GM19467 (cell line): Measurements from ENCODE around the gene SYDE1.

Source experiments
- ATAC-seq: cut with Tn5 transposase; IDR thresholded peaks from one replicate; pipeline ENCODE4 v1.9.1; 2021; ENCODE audit warnings: mild to moderate bottlenecking, moderate library complexity; ENCODE audit not compliant: unreplicated experiment

The SYDE1 gene

DNA sequence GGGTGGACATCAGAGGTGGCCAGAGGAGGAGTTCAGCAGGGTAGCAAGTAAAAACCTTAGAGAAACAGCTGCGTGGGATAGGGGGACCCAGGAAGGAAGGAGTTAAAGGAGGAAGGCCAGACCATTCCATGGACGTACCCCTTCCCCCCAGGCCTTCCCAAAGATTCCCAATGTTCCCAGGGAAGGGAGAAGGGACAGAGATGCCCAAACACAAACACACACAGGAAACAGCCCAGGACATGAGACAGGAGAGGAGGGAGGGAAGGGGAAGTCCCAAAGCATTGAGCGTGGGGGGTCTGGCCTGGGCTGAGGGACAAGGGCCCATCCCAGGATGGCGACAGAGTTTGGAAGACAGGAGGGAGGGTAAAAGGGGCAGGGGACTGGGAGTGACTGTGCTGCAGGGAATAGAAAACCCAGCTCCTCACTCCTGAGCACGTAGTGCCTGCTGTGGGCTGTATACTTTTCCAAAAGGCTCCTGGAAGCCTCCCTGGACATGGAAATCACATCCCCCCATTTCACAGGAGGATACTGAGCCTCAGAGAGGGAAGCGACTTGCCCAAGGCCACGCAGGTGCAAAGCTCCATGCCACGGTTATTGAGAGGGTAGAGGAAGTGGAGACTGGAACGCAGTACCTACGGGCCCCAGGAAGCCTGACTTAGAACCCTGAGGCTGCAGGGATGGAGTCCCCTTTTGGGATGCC is 1.1 kb downstream of the SYDE1 start:
- ATAC-seq: no peak

- ATAC-seq: no peak
Observed at GRCh38 chr19:15108845-15109767, 1.9 kb downstream of the SYDE1 start.

GRCh38 chr19:15109768-15110417 is 2.7 kb downstream of the SYDE1 start:
- no peak for ATAC-seq

GRCh38 chr19:15110418-15110815 is 3.2 kb downstream of the SYDE1 start:
- ATAC-seq: no peak

GRCh38 chr19:15111758-15112157 is 4.6 kb downstream of the SYDE1 start:
- no peak for ATAC-seq

DNA sequence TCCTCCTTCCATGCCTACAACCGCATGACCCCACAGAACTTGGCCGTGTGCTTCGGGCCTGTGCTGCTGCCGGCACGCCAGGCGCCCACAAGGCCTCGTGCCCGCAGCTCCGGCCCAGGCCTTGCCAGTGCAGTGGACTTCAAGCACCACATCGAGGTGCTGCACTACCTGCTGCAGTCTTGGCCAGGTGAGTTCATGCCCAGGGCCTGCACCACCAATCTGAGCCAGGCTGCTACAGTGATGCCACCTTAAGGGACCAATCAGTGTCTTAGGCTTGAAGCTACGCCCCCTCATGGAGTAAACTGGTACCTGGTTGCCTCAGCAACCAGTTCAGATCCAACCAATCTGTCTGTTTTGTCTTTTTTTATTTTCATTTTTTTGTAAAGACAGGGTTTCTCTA is 5.2 kb downstream of the SYDE1 start:
- ATAC-seq: no peak

- no peak for ATAC-seq
Observed at GRCh38 chr19:15113245-15114152, 6.3 kb downstream of the SYDE1 start.

DNA sequence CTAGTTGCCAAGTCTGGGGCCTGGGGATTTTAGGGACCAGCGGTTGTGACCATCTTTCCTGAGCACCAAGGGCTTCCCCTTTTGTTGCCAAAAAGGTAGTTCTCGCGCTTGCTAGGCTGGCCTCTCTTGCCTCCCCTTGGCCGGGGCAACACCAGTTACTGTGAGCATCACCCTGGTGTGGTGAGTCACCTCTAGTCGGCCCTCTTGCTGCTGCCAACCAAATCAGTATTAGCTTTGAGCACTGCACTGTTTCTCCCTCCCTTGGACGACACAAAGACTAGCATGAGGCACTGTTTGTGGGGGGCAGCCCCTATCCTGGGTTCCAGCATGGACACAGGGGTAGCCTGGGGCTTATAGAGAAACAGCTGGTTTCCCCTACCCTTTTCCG is 6.9 kb downstream of the SYDE1 start:
- ATAC-seq: no peak

- no peak for ATAC-seq
Observed at GRCh38 chr19:15115080-15115479, 7.9 kb downstream of the SYDE1 start.

DNA sequence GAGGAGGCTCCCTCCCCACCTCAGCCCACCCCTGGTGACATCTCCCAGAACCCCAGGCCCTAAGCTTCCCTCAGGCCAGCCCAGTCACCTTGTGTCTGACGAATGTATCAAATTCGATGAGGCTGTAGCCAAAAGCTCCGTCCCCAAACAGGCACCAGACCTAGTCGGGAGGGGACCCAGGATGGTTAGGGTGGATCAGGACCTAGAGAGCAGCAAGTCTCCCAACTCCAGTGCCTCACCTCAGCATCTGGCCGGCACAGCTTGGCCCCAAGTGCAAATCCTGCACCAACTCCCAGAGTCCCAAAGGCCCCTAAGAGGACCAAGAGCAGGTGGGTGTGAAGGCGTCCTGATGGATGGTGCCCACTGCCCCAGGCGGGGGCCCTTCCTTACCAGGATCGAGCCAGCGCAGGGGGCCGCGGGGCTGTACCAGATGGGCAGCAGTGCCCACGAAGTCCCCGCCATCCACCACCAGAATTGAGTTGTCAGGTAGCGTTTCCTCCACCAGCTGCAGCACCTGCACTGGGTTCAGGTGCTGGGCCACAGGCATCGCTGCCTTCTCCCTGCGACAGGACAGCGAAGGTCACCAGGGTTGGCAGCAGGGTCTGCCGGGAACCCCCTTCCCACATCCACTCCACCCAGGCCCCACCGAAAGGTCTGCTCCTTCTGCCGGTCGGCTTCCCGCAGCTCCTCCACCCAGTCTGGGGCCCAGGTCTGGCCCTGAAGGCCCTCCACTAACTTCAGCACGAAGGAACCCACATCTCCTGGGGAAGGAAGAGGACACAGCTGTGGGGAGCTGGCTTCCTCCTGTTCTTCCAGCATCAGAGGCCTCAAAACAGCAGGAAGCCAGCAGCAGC is 8.8 kb downstream of the SYDE1 start:
- ATAC-seq: no peak

GRCh38 chr19:15116856-15117255 is 9.7 kb downstream of the SYDE1 start:
- ATAC-seq: no peak

GRCh38 chr19:15118248-15118647 is 11.0 kb downstream of the SYDE1 start:
- no peak for ATAC-seq

GRCh38 chr19:15118789-15119494 is 11.7 kb downstream of the SYDE1 start:
- no peak for ATAC-seq

DNA sequence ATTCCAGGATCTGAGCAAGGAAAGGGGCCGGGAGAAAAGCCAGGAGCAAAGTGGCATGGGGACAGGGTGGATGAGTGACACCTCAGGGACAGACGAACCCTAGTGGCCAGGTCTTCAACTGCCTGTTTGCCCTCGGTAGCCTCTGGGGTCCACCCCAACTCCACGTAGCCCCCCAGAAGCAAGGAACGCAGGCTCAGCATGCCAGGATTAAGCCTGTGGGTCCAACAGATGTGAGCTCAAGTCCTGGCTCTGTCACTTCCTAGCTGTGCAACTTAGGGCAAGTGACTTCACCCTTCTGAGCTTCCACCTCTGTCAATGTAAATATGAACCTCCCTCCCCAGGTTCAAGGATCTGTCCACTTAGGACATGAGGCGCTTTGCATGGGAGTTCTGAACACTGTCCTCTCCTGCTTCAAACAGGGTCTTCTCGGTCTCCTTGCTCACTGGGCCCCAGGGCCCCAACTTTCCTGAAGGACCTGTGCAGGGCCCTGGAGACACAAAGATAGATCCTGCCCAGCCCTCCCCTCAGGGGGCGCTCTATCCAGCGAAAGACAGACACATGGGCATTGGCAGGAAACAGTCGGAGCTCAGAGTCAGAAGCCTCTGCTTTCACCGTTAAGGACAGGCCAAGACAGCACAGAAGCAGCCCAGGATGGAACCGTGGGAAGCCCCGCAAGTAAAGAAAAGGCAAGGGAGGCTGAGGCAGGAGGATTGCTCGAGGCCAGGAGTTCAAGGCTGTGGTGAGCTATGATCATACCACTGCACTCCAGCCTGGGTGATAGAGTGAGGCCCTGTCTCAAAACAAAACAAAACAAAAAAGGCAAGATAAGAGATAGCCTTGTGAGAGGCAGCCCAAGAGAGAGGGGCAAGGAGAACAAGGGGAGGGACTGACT is 13.2 kb downstream of the SYDE1 start:
- no peak for ATAC-seq

- no peak for ATAC-seq
Observed at GRCh38 chr19:15122331-15123030, 15.3 kb downstream of the SYDE1 start.

DNA sequence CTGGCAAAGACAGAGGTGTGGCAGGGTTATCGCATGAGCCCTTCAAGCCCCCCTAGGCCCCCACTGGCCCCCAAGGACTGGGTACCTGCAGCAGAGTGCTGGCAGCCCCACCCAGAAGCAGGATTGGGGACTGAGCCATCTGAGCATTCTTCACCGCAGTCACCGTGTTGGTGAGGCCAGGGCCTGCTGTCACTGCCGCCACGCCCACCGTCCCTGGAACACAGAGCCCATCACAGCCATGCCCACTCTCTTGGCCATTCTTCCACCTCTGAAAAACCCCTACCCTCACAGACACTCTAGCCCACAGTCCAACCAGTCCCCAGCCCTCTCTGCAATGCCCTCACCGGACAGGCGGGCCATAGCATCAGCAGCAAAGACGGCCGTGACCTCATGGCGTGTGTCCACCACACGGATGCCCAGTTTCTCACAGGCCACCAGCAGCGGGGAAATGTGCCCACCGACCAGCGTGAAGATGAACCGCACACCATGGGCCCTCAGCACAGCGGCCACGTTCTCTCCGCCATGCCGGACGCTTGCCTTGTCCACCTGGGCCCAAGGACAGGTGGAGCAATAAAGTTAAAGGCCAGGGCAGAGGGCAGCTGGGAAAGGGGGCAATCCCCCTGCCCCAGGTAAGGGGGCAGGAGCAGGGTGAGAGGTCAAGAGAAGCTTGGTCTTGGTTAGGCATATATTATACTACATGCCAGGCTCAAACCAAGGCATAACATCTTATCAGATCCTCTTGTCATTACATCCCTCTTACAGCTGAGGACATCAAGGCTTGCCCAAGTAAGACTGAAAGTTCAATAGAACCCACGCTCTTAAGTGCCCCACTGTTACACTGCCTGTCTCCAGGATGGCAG is 16.1 kb downstream of the SYDE1 start:
- ATAC-seq: no peak

DNA sequence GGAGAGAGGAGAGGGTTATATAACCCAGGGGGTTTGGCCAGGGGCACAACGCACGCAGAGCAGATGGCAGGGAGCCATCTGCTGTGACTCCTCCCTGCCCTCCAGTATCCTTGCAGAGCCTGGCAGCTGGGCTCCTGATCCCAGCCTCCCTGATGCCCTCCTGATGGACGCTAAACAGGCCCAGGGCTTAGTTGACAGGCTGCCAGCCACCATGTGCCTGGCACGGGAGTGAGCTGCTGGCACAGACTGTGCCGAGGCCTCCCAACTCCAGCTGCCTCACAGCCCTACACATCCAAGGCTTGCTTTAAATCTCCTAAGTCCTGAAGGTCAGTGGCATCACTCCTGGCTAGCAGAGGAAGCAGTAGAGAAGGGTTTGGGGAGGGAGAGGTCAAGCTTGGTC is 16.7 kb downstream of the SYDE1 start:
- no peak for ATAC-seq
